Gastroesophageal sphincter (tissue), 3 donors: ENCODE data around the gene STK16.

Source experiments
- POLR2A ChIP-seq, 2 donors: fragments of 450-650 bp; IDR thresholded peaks; one replicate each; pipeline ENCODE4 v1.6.1; 2017; ENCODE audit warnings: antibody characterized with exemption in 2 of 2, mild to moderate bottlenecking in 2 of 2, moderate library complexity in 1 of 2
- POLR2AphosphoS5 ChIP-seq: sonication (generic); formaldehyde crosslinking; IDR thresholded peaks from one replicate; pipeline ENCODE4 v1.6.1; 2017; ENCODE audit warnings: antibody characterized with exemption
- TF ChIP-seq, protein P1 (sequence below), 4 experiments: fragments of 200-600 bp in 2 of 4; fragments of 450-650 bp in 2 of 4; sonication (generic) in 1 of 4; IDR thresholded peaks; one replicate each; pipeline ENCODE4 v1.5.1; 2017 to 2019; ENCODE audit warnings: antibody characterized with exemption in 4 of 4, mild to moderate bottlenecking in 2 of 4, moderate library complexity in 2 of 4

GRCh38 chr2:219230059-219230540, 15.2 kb upstream of the STK16 start:
- no peak for TF ChIP-seq POLR2A (IDR thresholded peaks at IDR 0.05)
- no peak for TF ChIP-seq POLR2AphosphoS5
- TF ChIP-seq, protein P1, sequence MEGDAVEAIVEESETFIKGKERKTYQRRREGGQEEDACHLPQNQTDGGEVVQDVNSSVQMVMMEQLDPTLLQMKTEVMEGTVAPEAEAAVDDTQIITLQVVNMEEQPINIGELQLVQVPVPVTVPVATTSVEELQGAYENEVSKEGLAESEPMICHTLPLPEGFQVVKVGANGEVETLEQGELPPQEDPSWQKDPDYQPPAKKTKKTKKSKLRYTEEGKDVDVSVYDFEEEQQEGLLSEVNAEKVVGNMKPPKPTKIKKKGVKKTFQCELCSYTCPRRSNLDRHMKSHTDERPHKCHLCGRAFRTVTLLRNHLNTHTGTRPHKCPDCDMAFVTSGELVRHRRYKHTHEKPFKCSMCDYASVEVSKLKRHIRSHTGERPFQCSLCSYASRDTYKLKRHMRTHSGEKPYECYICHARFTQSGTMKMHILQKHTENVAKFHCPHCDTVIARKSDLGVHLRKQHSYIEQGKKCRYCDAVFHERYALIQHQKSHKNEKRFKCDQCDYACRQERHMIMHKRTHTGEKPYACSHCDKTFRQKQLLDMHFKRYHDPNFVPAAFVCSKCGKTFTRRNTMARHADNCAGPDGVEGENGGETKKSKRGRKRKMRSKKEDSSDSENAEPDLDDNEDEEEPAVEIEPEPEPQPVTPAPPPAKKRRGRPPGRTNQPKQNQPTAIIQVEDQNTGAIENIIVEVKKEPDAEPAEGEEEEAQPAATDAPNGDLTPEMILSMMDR (IDR thresholded peaks at IDR 0.05): no peak
